Heart right ventricle (tissue), 16 donors: ENCODE results near the gene BRD9. TPM values are rescaled to one million over a fixed set of nuclear protein-coding genes. Genes with fewer than 3 reads are reported as not detected.
"Not testable (repeated sequence)": the region's sequence is repeated elsewhere in the genome, so short reads cannot be mapped to it uniquely, and the experiment has no call there.

Experiments
- ATAC-seq, 8 donors: fragments of 200-7000 bp; cut with Tn5 transposase; one replicate each; pipeline ENCODE4 v1.9.1; 2020; ENCODE audit warnings: mild to moderate bottlenecking in 8 of 8, moderate library complexity in 8 of 8, moderate number of reproducible peaks in 1 of 8
- DNase-seq, 2 donors: peaks; one replicate each; pipeline ENCODE4 v3.0.0-alpha.2; 2020
- H3K27ac ChIP-seq, 10 donors: fragments of 200-600 bp; sonication (generic) in 2 of 10; one replicate each; pipeline versions ENCODE4 v1.5.0 to v1.8.0; 2020 to 2022; ENCODE audit warnings: mild to moderate bottlenecking in 3 of 10
- H3K27me3 ChIP-seq, 7 donors: fragments of 200-600 bp; one replicate each; pipeline ENCODE4 v1.8.0; 2021 to 2022; ENCODE audit warnings: mild to moderate bottlenecking in 2 of 7
- H3K36me3 ChIP-seq, 9 donors: fragments of 200-600 bp; sonication (generic) in 1 of 9; one replicate each; pipeline versions ENCODE4 v1.5.0 to v1.8.0; 2020 to 2022; ENCODE audit warnings: mild to moderate bottlenecking in 2 of 9
- H3K4me1 ChIP-seq, 9 donors: fragments of 200-600 bp; sonication (generic) in 1 of 9; one replicate each; pipeline versions ENCODE4 v1.5.0 to v1.8.0; 2020 to 2022; ENCODE audit warnings: mild to moderate bottlenecking in 4 of 9
- H3K4me3 ChIP-seq, 10 donors: fragments of 200-600 bp; sonication (generic) in 2 of 10; one replicate each; pipeline versions ENCODE4 v1.5.0 to v1.8.0; 2020 to 2022; ENCODE audit warnings: mild to moderate bottlenecking in 7 of 10, moderate library complexity in 2 of 10
- H3K9me3 ChIP-seq, 11 donors: fragments of 200-600 bp in 10 of 11; sonication (generic) in 2 of 11; one replicate each; pipeline versions ENCODE4 v1.5.0 to v1.8.0; 2013 to 2022; ENCODE audit warnings: mild to moderate bottlenecking in 2 of 11, control low read depth in 1 of 11, moderate library complexity in 1 of 11
- WGBS, 2 donors: extraction: QIAGEN DNeasy Blood & Tissue Kit; methylation state at CpG; one replicate each; pipeline ENCODE4 v1.1.7; 2013; ENCODE audit warnings: inconsistent platforms in 1 of 2; 5-methylcytosine and 5-hydroxymethylcytosine counted together
- intact Hi-C, 10 donors: fragments of 100-400 bp; cut with DNase I; formaldehyde crosslinking; loops; one replicate each; pipeline versions ENCODE4 v1.11.1 to v1.14.2; 2022
- polyA plus RNA-seq, 2 donors: library from polyadenylated mRNA; stranded (reverse); fragments of 200-250 nt; gene quantifications; one replicate each; pipeline ENCODE4 v1.2.3, GENCODE V29; 2013
- total RNA-seq, 10 donors: library from RNA; stranded (reverse); fragmentation: NEBNext Ultra II Directional in 3 of 10; extraction: Animal tissue kit (Norgen Biotek cat#: 25700) in 3 of 10; gene quantifications; one replicate each; pipeline versions ENCODE4 v1.2.1 to v1.2.4, GENCODE V29; 2021 to 2023
- TF ChIP-seq, protein P1 (sequence below), 9 donors: fragments of 200-600 bp; sonication (generic) in 2 of 9; IDR thresholded peaks; one replicate each; pipeline versions ENCODE4 v1.5.0 to v1.8.0; 2021 to 2022; ENCODE audit warnings: antibody characterized with exemption in 9 of 9, mild to moderate bottlenecking in 5 of 9, moderate library complexity in 1 of 9
- donor health status: Arrhythmogenic right ventricular cardiomyopathy.
- donor health status: ischemic (EF 13 %, LVEDD 7.1; RV severe dilation, severe dysfunction).
- donor health status: healthy with polysubstance abuse.
- donor health status: DM: no; HTN: yes; CAD: no.
- donor health status: DM: no; HTN: no; CAD: no.
- donor health status: ischemic (EF 25% LVEDD 6.9; RV normal size, moderate dysfunction).
- donor health status: ischemic (EF 25% LVEDD 5.7; RV mildly dilated, moderate dysfunction).
- donor health status: healthy.
- donor health status: DM: yes; HTN: yes; CAD: no.
- donor health status: Ischemic cardiomyopathy.
- donor health status: ischemic (EF 35%, LVEDD 5.7; RV mildly dilated, moderate dysfunction).
- donor health status: nonischemic (EF 11% LVEDD 7.7; RV severe dilation, severe dysfunction).
- donor health status: DM: yes; HTN: yes; CAD: no.
- donor health status: PGD.
- donor health status: ischemic (EF 29% LVEDD 5.4; RV normal size, mild dysfunction).
- donor health status: nonischemic (EF 23%, LVEDD 6.1; RV moderate dilation, normal function).

BRD9 gene
- total and polyA plus RNA-seq, 12 donors = 16.7 to 42.6 (median 26.0) TPM

DNA sequence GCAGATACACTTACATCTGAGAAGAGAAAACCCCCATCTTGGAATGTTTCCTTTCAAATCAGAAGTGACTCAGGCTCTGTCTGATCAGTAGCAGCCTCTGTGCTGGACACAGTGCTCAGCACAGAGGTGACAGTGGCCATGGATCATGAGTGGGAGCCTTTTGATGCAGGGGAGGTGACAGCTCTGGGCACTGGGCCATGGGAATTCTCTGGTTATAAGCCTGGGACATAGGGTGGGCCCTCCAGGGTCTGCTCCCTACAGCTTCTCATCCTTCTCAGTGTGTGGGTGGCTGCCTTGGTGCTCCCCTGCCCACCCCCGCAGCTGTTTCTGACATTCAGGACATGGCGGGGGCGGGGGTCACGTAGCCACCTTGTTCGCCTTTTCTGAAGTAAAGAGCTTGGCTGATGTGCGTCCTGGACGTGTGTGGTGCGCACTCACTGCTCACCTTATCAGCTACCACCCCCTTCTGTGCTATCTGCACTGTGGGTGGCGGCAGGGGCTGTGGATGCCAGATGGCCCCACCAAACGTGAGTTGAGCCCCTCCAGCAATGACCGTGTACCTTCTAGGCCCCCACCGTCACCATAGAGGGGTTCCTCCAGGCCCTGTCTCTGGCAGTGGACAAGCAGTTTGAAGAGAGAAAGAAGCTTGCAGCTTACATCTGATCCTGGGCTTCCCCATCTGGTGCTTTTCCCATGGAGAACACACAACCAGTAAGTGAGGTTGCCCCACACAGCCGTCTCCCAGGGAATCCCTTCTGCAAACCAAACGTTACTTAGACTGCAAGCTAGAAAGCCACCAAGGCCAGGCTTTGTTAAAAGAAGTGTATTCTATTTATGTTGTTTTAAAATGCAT is 24.1 kb upstream of the BRD9 start:
- no peak for ATAC-seq

DNA sequence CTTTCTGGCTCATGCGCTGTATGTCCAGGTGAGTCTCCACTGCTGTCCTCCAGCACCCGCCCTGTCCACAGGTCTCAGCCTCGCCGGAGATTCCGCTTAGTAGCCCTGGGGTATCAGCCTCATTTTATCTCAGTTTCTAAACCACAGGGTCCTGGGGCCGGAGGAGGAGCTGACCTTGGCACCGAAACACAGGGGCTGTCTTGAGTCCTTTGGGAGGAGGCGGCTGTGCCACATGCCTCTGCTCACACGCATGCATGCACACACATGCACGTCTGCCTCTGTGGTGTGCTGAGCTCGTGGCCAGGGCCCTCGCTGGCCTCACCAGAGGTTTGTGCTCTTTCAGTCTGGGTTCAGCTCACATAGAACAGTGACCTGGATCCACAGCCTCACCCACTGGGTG is 23.3 kb upstream of the BRD9 start:
- Histone ChIP-seq H3K27me3 (no peaks in the 10 kb centered on the region), H3K36me3 (peaks cover 0 to 31% (median 0%) of the 10 kb centered on the region in 9 donors), H3K27ac (no peak overlapping the region), H3K4me3 (no peak overlapping the region), H3K9me3 (peaks cover 0 to 6% (median 0%) of the 10 kb centered on the region in 11 donors), H3K4me1 (no peaks in the 10 kb centered on the region)
- intact Hi-C loops = no loop called here
- DNase-seq = no peak
- TF ChIP-seq, protein P1, sequence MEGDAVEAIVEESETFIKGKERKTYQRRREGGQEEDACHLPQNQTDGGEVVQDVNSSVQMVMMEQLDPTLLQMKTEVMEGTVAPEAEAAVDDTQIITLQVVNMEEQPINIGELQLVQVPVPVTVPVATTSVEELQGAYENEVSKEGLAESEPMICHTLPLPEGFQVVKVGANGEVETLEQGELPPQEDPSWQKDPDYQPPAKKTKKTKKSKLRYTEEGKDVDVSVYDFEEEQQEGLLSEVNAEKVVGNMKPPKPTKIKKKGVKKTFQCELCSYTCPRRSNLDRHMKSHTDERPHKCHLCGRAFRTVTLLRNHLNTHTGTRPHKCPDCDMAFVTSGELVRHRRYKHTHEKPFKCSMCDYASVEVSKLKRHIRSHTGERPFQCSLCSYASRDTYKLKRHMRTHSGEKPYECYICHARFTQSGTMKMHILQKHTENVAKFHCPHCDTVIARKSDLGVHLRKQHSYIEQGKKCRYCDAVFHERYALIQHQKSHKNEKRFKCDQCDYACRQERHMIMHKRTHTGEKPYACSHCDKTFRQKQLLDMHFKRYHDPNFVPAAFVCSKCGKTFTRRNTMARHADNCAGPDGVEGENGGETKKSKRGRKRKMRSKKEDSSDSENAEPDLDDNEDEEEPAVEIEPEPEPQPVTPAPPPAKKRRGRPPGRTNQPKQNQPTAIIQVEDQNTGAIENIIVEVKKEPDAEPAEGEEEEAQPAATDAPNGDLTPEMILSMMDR (IDR thresholded peaks at IDR 0.05) = no peak
- WGBS, 2 donors = 95 to 96% methylated on average over 12 of the region's 12 CpGs
- ATAC-seq = peak in 1 of 8 donors; percentile 12

More for the DNA sequence above, 24.1 kb upstream of the BRD9 start:
- no peak overlapping the region for H3K27ac ChIP-seq
- H3K27me3 ChIP-seq = no peaks in the 10 kb centered on the region
- 80 to 85% methylated on average over 14 of the region's 14 CpGs for WGBS, 2 donors
- intact Hi-C loops = no loop called here
- DNase-seq = no peak
- no peaks in the 10 kb centered on the region for H3K4me1 ChIP-seq
- TF ChIP-seq, protein P1 (IDR thresholded peaks at IDR 0.05) = no peak
- no peak overlapping the region for H3K4me3 ChIP-seq
- peaks cover 0 to 6% (median 0%) of the 10 kb centered on the region in 11 donors for H3K9me3 ChIP-seq
- H3K36me3 ChIP-seq = peaks cover 0 to 31% (median 0%) of the 10 kb centered on the region in 9 donors

DNA sequence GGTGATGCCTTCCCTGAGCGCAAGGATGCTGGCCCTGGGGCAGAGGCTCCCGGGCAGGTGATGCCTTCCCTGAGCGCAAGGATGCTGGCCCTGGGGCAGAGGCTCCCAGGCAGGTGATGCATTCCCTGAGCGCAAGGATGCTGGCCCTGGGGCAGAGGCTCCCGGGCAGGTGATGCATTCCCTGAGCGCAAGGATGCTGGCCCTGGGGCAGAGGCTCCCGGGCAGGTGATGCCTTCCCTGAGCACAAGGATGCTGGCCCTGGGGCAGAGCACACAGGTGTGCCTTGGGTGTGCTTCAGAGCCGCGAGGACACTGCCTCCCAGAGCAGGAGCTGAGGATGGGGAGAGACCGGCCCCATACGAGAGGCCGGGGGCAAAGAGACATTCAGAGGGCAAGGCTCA is 22.7 kb upstream of the BRD9 start:
- peaks cover 0 to 31% (median 0%) of the 10 kb centered on the region in 9 donors for H3K36me3 ChIP-seq
- H3K9me3 ChIP-seq, DNase-seq, intact Hi-C loops, H3K4me3 ChIP-seq, ATAC-seq, H3K27me3 ChIP-seq, H3K4me1 ChIP-seq, H3K27ac ChIP-seq: not testable (repeated sequence)
- WGBS, 2 donors = 95 to 96% methylated on average over 12 of the region's 12 CpGs

DNA sequence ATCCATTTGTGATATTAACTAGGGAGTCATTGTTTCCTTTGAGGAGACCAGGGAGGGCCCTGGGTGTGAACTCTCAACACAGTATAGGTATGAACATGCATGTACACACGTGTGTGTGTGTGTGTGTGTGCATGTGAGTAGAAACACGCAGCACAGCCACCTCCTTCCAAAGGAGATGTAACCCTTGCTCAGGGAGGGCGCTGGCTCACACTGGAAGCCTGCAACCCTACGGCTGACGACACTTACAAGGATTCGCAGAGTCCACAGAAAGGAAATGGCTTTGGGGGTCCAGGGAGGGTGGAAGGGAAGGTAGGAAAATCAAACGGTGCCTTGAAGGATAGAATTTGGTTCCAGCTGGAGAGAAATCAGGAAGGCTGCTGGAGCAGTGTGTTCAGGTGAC is 22.0 kb upstream of the BRD9 start:
- H3K36me3 ChIP-seq = peaks cover 0 to 31% (median 0%) of the 10 kb centered on the region in 9 donors
- no peak overlapping the region for H3K4me3 ChIP-seq
- DNase-seq = no peak
- no peak for ATAC-seq
- no peaks in the 10 kb centered on the region for H3K27me3 ChIP-seq
- peaks cover 0 to 6% (median 0%) of the 10 kb centered on the region in 11 donors for H3K9me3 ChIP-seq
- H3K27ac ChIP-seq = no peak overlapping the region
- TF ChIP-seq, protein P1 (IDR thresholded peaks at IDR 0.05) = no peak
- WGBS, 2 donors = 90 to 91% methylated on average over 7 of the region's 7 CpGs
- H3K4me1 ChIP-seq = no peaks in the 10 kb centered on the region
- intact Hi-C loops = no loop called here

DNA sequence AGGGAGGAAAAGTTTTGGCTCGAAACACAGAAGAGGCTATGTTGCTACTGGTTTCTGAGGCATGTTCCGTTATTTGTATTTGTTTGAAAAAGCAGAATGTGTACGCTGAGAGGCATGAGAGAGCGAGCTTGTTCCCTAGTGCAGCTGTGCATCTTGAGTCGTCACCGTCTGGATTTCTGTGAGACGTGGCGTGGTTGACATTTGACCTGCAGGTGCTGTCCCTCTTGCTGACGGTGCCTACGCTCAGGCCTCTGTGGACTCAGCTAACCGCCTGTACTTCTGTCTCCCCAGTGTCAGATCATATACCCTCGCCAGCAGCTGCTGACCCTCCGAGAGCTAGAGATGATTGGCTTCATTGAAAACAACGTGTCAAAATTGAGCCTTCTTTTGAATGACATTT is 21.6 kb upstream of the BRD9 start:
- WGBS, 2 donors = 93 to 97% methylated on average over 14 of the region's 14 CpGs
- no peaks in the 10 kb centered on the region for H3K4me1 ChIP-seq
- H3K27me3 ChIP-seq = no peaks in the 10 kb centered on the region
- no peak for ATAC-seq
- intact Hi-C loops = no loop called here
- TF ChIP-seq, protein P1 (IDR thresholded peaks at IDR 0.05) = no peak
- DNase-seq = no peak
- H3K36me3 ChIP-seq = peaks cover 0 to 33% (median 0%) of the 10 kb centered on the region in 9 donors
- no peak overlapping the region for H3K4me3 ChIP-seq
- peaks cover 0 to 5% (median 0%) of the 10 kb centered on the region in 11 donors for H3K9me3 ChIP-seq
- H3K27ac ChIP-seq = no peak overlapping the region
